ENCODE measurements around the gene BUB1B. TPM values are rescaled to one million over a fixed set of nuclear protein-coding genes. Genes with fewer than 3 reads are reported as not detected.
A peak's percentile ranks its signal among the peaks of the same experiment; 100 is the strongest.
"Not testable (repeated sequence)": the region's sequence is repeated elsewhere in the genome, so short reads cannot be mapped to it uniquely, and the experiment has no call there.

The BUB1B gene
- total RNA-seq, 1 experiment from 2014 or later, result 92.9 TPM

GRCh38 chr15:40123863-40124262 lies 37.0 kb upstream of the BUB1B start:
- intact Hi-C loops (cut with micrococcal nuclease), result loop anchor here (2.0 kb wide), 1 partner anchor 31 kb away; no protein-coding TSS in a partner anchor
- BruUV-seq (replicated peaks); H3K4me3 ChIP-seq (replicated peaks in 1 of 2; ENCODE audit: low read depth in 1 of 2, low read length in 2 of 2); H4K20me1 ChIP-seq (ENCODE audit: insufficient read depth); RAD21 ChIA-PET (ENCODE audit: low non-redundant PET in 1 of 2, low total read pairs in 2 of 2, uncharacterized antibody in 2 of 2, unreplicated experiment in 2 of 2); H3K4me2 ChIP-seq (ENCODE audit: low read length); H3K9me3 ChIP-seq (ENCODE audit: control insufficient read depth in 1 of 2, insufficient read depth in 1 of 2, low read depth in 1 of 2, low read length in 2 of 2); ATAC-seq; H3K27me3 ChIP-seq (ENCODE audit: insufficient read depth, low read length); H3K27ac ChIP-seq (ENCODE audit: low read depth, low read length); H3K36me3 ChIP-seq (ENCODE audit: control insufficient read depth in 1 of 2, insufficient read depth in 2 of 2, low read length in 2 of 2); DNase-seq (ENCODE audit: low read depth, low spot score); H2AFZ ChIP-seq (ENCODE audit: low read depth, low read length, poor library complexity, severe bottlenecking); H3K9me2 ChIP-seq (ENCODE audit: insufficient read depth); H3K79me2 ChIP-seq (ENCODE audit: insufficient read depth, low read length); H3K9ac ChIP-seq (ENCODE audit: low read length): not testable (repeated sequence)
- CTCF ChIA-PET, result interaction anchor here (1.4 kb wide), 1 partner anchor 20 kb away, joined by 3 read pairs; no protein-coding TSS in a partner anchor
- POLR2A ChIA-PET, result interaction anchor here (0.9 kb wide), 1 partner anchor 30 kb away, joined by 3 read pairs; no protein-coding TSS in a partner anchor
- peaks cover 7 to 13% of the 10 kb centered on the region in 2 experiments for H3K4me1 ChIP-seq (ENCODE audit: control insufficient read depth in 1 of 2, insufficient read depth in 2 of 2, low read length in 2 of 2)

- RAD21 ChIA-PET (ENCODE audit: low non-redundant PET in 1 of 2, low total read pairs in 2 of 2, uncharacterized antibody in 2 of 2, unreplicated experiment in 2 of 2); H3K79me2 ChIP-seq (ENCODE audit: insufficient read depth, low read length); H3K36me3 ChIP-seq (ENCODE audit: control insufficient read depth in 1 of 2, insufficient read depth in 2 of 2, low read length in 2 of 2); ATAC-seq; H3K9me3 ChIP-seq (ENCODE audit: control insufficient read depth in 1 of 2, insufficient read depth in 1 of 2, low read depth in 1 of 2, low read length in 2 of 2); H3K27me3 ChIP-seq (ENCODE audit: insufficient read depth, low read length); H3K9ac ChIP-seq (ENCODE audit: low read length); DNase-seq (ENCODE audit: low read depth, low spot score); H4K20me1 ChIP-seq (ENCODE audit: insufficient read depth); H3K27ac ChIP-seq (ENCODE audit: low read depth, low read length); BruUV-seq (replicated peaks); H2AFZ ChIP-seq (ENCODE audit: low read depth, low read length, poor library complexity, severe bottlenecking); H3K4me3 ChIP-seq (replicated peaks in 1 of 2; ENCODE audit: low read depth in 1 of 2, low read length in 2 of 2); H3K9me2 ChIP-seq (ENCODE audit: insufficient read depth): not testable (repeated sequence)
- POLR2A ChIA-PET, result interaction anchor here (0.9 kb wide), 1 partner anchor 29 kb away, joined by 3 read pairs; no protein-coding TSS in a partner anchor
- H3K4me2 ChIP-seq (ENCODE audit: low read length), result peak overlapping the region; percentile 41
- H3K4me1 ChIP-seq (ENCODE audit: control insufficient read depth in 1 of 2, insufficient read depth in 2 of 2, low read length in 2 of 2), result peaks cover 7 to 13% of the 10 kb centered on the region in 2 experiments
- intact Hi-C loops (cut with micrococcal nuclease), result loop anchor here (2.0 kb wide), 1 partner anchor 30 kb away; no protein-coding TSS in a partner anchor
- CTCF ChIA-PET, result interaction anchor here (1.4 kb wide), 1 partner anchor 20 kb away, joined by 3 read pairs; no protein-coding TSS in a partner anchor
Observed at GRCh38 chr15:40124333-40124732, 36.5 kb upstream of the BUB1B start.

- H4K20me1 ChIP-seq (ENCODE audit: insufficient read depth); DNase-seq (ENCODE audit: low read depth, low spot score); H3K36me3 ChIP-seq (ENCODE audit: control insufficient read depth in 1 of 2, insufficient read depth in 2 of 2, low read length in 2 of 2); H3K9ac ChIP-seq (ENCODE audit: low read length); H2AFZ ChIP-seq (ENCODE audit: low read depth, low read length, poor library complexity, severe bottlenecking); H3K4me3 ChIP-seq (replicated peaks in 1 of 2; ENCODE audit: low read depth in 1 of 2, low read length in 2 of 2); H3K27ac ChIP-seq (ENCODE audit: low read depth, low read length); RAD21 ChIA-PET (ENCODE audit: low non-redundant PET in 1 of 2, low total read pairs in 2 of 2, uncharacterized antibody in 2 of 2, unreplicated experiment in 2 of 2); H3K9me2 ChIP-seq (ENCODE audit: insufficient read depth); H3K27me3 ChIP-seq (ENCODE audit: insufficient read depth, low read length); H3K79me2 ChIP-seq (ENCODE audit: insufficient read depth, low read length); H3K9me3 ChIP-seq (ENCODE audit: control insufficient read depth in 1 of 2, insufficient read depth in 1 of 2, low read depth in 1 of 2, low read length in 2 of 2); POLR2A ChIA-PET; BruUV-seq (replicated peaks): not testable (repeated sequence)
- TF ChIP-seq SP1 (IDR thresholded peaks at IDR 0.05; ENCODE audit: low read depth), result peak; percentile 29; the same call in 1 of the 2 replicates
- Histone ChIP-seq H3K4me2 (ENCODE audit: low read length) (peak overlapping the region; percentile 41), H3K4me1 (ENCODE audit: control insufficient read depth in 1 of 2, insufficient read depth in 2 of 2, low read length in 2 of 2) (peaks cover 7 to 13% of the 10 kb centered on the region in 2 experiments)
- peak; percentile 84 for ATAC-seq
- CTCF ChIA-PET, result interaction anchor here (1.4 kb wide), 1 partner anchor 21 kb away, joined by 3 read pairs; no protein-coding TSS in a partner anchor
- intact Hi-C loops (cut with micrococcal nuclease), result loop anchor here (2.0 kb wide), 1 partner anchor 30 kb away; no protein-coding TSS in a partner anchor
Observed at GRCh38 chr15:40124807-40125285, 36.0 kb upstream of the BUB1B start.

Measured in HCT116 (cell line).